Neuron (in vitro differentiated cells): ENCODE results near the gene ADAMTS16.
A peak's percentile ranks its signal among the peaks of the same experiment; 100 is the strongest.
"Not testable (repeated sequence)": the region's sequence is repeated elsewhere in the genome, so short reads cannot be mapped to it uniquely, and the experiment has no call there.

ENCODE experiments used
- H2AFZ ChIP-seq: one replicate; pipeline ENCODE4 v1.6.1; 2013; ENCODE audit warnings: low read depth, mild to moderate bottlenecking, inconsistent platforms, low read length, moderate library complexity
- H3K27me3 ChIP-seq: one replicate; pipeline ENCODE4 v1.6.1; 2013; ENCODE audit warnings: low read length; ENCODE audit not compliant: insufficient read depth
- H3K36me3 ChIP-seq: one replicate; pipeline ENCODE4 v1.6.1; 2013; ENCODE audit warnings: low read length; ENCODE audit not compliant: insufficient read depth
- H3K4me1 ChIP-seq: one replicate; pipeline ENCODE4 v1.6.1; 2013; ENCODE audit warnings: low read length; ENCODE audit not compliant: insufficient read depth
- H3K4me3 ChIP-seq: 2 replicates; pipeline ENCODE4 v1.5.1; 2013; ENCODE audit warnings: mild to moderate bottlenecking, low read length, moderate library complexity
- H3K9me3 ChIP-seq: one replicate; pipeline ENCODE4 v1.6.1; 2013; ENCODE audit warnings: low read length

ADAMTS16 gene

DNA sequence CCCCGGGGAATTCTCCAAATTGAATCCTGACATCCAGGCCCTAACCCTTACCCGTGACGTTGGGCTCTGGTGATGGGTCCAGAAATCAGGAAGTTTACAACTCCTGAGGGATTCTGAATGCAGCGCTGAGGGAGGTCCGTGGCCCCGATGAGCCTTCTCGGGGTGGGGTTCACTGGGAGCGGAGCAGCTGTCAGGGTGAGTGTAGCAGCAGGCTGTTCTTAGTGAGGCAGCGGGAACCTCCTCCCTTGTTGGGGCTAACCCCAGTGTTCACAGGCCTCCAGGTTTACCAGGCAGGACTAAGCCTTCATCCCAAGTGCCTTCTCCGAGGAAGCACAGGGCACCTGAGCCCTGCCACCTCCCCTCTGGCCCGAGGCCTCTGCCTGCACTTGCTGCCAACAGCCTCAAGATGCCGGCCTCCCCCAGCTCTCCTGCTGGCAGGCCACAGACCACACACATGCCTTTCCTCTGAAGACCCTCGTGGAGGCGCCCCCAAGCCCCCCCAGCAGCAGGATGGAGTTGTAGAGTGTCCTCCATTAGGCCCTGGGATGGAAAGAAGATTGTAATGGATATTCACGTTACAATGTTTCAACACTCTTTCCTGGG, 7.3 kb upstream of the ADAMTS16 start:
- H3K4me3 ChIP-seq: no peak overlapping the region
- no peaks in the 10 kb centered on the region for H3K9me3 ChIP-seq
- no peak overlapping the region for H2AFZ ChIP-seq
- H3K27me3 ChIP-seq: no peaks in the 10 kb centered on the region
- no peaks in the 10 kb centered on the region for H3K36me3 ChIP-seq
- H3K4me1 ChIP-seq: no peaks in the 10 kb centered on the region

DNA sequence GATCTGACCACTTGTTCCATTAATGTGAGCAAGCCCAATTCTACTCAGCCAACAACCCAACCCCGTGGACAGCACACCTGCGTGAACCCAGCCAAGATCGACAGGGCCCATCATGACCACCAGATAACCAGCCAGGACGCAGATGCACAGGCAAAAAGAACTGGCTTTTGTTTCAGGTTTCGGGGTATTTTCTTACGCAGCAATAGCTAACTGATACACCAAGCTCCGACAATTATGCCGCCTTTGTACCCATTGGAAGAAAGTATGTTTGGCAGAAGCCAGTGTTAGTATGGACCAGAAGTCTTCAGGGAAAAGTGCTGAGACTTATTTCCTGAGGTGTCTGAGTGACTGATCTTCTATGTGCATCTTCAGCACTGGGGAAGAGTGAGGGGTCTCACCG, 6.0 kb upstream of the ADAMTS16 start:
- Histone ChIP-seq H3K9me3 (peaks cover 1% of the 10 kb centered on the region), H3K4me1 (peaks cover under 1% of the 10 kb centered on the region), H2AFZ (no peak overlapping the region), H3K36me3 (no peaks in the 10 kb centered on the region), H3K27me3 (peaks cover 3% of the 10 kb centered on the region), H3K4me3 (no peak overlapping the region)

DNA sequence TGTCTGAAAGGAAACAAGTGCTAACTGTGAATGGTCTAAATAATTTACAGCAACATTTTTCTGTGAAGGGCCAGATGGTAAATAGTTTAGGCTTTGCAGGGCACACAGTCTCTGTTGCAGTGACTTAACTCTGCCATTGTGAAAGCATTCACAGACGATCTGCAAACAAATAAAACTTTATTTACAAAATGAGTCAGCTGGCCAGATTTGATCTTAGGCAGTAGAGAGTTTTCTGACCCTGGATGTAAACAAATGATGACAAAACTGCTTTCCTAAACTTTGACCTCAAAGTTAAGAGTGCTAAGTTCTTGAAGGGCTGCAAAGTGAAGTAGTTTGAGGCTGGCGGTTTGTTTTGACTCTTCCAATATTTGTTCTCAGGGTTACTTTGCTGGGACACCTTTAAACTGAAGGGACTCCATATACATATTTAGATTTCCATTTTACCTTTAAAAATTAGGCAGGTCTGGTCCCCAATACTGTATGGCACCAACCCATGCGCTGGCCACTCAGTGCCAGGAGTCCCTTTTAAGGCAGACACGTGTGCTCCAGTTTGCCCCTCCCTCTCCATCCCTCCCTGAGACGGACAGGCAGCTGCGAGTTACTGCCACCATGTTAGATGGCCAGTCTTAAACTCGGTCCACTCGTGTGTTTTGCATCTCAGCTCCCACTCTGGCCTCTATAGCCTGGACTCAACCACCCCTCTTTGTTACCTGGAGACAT, 4.0 kb upstream of the ADAMTS16 start:
- H3K9me3 ChIP-seq: peaks cover 2% of the 10 kb centered on the region
- no peak overlapping the region for H2AFZ ChIP-seq
- no peaks in the 10 kb centered on the region for H3K36me3 ChIP-seq
- peaks cover 22% of the 10 kb centered on the region for H3K27me3 ChIP-seq
- peaks cover 9% of the 10 kb centered on the region for H3K4me1 ChIP-seq
- no peak overlapping the region for H3K4me3 ChIP-seq

DNA sequence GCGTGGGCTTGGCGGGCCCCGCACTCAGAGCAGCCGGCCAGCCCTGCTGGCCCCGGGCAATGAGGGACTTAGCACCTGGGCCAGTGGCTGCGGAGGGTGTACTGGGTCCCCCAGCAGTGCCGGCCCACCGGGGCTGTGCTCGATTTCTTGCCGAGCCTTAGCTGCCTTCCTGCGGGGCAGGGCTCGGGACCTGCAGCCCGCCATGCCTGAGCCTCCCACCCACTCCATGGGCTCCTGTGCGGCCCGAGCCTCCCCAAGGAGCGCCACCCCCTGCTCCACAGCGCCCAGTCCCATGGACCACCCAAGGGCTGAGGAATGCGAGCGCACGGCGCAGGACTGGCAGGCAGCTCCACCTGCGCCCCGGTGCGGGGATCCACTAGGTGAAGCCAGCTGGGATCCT, 2.3 kb upstream of the ADAMTS16 start:
- not testable (repeated sequence) for H3K4me1 ChIP-seq, H3K36me3 ChIP-seq, H3K4me3 ChIP-seq, H2AFZ ChIP-seq, H3K9me3 ChIP-seq
- H3K27me3 ChIP-seq: peaks cover 25% of the 10 kb centered on the region

DNA sequence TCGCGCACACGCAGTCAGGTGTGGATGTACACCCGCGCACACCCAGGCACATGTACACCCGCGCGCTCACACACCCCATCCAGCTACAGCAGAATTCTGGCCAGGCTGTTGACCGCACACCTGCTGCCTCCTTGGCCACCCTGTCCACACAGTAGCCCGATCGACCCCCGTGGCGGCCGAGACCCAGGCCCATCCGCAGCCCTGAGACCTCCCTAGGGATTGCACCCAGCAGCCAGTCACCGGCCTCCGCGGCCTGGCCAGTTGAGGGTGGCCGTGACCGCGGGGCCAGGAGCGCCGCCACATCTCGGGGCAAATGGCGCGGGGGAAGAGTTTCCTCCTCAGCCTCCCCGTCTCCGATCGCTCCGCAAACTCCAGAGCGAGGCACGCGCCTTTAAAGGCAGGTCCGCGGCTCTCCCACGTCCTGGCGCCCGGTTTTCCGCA, 774 bp upstream of the ADAMTS16 start:
- H3K9me3 ChIP-seq: peaks cover 2% of the 10 kb centered on the region

DNA sequence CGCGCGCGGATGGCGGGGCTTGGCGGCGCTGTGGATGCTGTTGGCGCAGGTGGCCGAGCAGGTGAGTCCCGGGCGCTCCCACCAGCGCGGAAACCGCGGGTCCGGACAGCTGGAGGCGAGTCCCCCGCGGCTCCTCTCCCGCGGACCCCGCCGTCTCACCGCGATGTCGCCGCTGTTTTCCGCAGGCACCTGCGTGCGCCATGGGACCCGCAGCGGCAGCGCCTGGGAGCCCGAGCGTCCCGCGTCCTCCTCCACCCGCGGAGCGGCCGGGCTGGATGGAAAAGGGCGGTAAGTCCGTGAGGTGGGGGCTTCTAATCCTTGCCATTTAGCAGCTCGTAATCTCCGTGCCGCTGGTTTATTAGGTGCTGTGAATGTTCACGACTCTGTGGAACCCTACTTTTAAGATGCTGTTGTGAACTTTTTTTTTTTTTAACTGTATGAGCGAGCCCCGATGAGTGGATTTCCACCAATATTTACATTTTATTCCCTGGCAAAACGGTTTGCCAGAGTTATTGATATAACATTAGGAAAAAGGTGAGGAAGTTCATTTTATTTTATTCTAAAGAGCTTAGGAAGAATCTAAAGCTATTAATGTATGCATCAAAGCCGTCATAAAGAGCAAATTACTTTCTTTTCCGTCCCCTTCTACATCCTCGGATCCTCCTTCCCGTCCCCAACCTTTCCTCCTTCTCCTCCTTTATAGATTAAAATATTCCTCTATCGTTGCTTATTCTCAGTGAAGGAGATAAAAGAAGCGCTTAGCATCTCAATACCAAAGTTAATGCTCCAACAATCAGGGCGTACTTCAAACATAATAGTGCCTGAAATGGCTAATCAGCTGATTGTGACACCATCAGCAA, 579 bp downstream of the ADAMTS16 start:
- H3K36me3 ChIP-seq: no peaks in the 10 kb centered on the region
- peak overlapping the region; percentile 70 for H2AFZ ChIP-seq
- peaks cover 9% of the 10 kb centered on the region for H3K4me1 ChIP-seq
- H3K27me3 ChIP-seq: peaks cover 25% of the 10 kb centered on the region
- H3K9me3 ChIP-seq: peaks cover 2% of the 10 kb centered on the region
- peak overlapping the region; percentile 50 for H3K4me3 ChIP-seq

More for the DNA sequence above, 774 bp upstream of the ADAMTS16 start:
- Histone ChIP-seq H3K4me1 (peaks cover 9% of the 10 kb centered on the region), H3K27me3 (peaks cover 25% of the 10 kb centered on the region), H3K36me3 (no peaks in the 10 kb centered on the region), H2AFZ (peak overlapping the region; percentile 70), H3K4me3 (peak overlapping the region; percentile 50)

DNA sequence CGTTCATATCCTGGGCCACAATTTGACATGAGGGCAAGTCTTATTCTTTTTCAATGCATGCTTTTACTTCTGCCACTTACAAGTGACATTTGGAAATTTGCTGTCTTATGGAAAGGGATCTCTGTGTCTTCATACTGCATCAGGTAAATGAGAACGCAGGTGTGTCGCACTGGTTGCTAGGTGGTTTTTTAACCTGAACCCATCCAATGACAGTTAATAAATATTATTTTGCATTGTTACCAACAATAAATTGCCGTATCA, 1.1 kb downstream of the ADAMTS16 start:
- Histone ChIP-seq H3K27me3 (peaks cover 25% of the 10 kb centered on the region), H3K4me3 (no peak overlapping the region), H3K9me3 (peaks cover 2% of the 10 kb centered on the region), H3K36me3 (no peaks in the 10 kb centered on the region), H3K4me1 (peaks cover 9% of the 10 kb centered on the region), H2AFZ (no peak overlapping the region)

DNA sequence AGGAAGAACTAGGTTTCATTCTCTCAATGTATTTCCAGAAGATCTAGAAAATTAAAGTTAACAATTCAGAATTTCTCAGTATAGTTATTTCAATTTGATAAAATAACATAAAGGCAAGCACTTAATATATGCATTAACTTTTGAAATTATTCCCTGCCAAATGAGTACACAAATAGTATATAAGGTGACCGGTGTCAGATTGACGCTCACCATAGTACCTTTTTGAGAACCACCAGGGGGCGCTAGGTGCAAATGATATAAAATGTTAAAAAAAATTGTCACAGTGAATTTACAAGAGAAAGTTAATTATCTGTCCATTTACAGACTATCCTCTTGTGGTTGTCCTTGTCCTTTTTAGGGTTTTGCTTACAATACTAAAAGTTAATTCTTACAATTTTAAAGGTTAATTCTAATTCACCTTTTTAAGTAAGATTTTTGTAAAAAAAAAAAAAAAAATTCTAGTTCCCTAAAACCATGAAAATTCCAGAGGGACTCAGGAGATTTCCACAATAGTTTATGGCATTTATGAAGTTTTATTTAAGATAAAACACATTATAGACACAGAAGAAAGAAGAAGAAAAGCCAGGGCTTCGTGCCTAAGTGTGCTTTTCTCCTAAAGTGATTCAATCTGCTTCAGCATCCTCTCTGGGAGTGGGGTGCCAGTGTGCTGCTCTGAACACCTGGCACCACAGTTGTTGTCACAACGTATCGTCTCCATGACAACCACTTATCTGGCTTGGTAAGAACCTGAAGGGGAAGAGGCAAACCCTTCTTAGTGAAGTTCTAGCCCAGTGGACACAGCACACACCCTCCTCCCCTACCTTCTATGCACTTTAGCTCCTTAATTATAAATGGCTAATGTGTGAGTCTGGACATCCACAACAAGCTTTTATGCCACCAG, 1.7 kb downstream of the ADAMTS16 start:
- Histone ChIP-seq H3K27me3 (peaks cover 25% of the 10 kb centered on the region), H3K4me3 (no peak overlapping the region), H3K4me1 (peaks cover 9% of the 10 kb centered on the region), H3K36me3 (no peaks in the 10 kb centered on the region), H2AFZ (no peak overlapping the region), H3K9me3 (peaks cover 2% of the 10 kb centered on the region)

DNA sequence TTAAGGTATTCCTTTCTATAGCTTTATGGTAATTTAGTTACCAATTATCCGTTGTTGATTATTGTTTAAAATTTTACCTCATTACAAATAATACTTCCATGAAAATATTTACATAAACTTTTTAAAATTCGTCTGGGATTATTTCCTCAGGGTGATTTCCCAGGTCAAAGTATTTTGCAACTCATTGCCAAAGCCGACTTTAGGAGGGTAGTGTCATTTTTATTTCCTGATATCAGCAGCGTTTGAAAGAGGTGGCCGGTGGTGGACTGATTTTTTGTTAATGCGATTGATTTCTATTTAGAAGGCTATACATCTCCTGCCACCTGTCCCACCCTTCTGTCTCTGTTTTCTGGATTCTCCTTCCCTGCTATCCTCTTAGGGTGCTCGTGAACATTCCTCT, 4.3 kb downstream of the ADAMTS16 start:
- Histone ChIP-seq H3K9me3 (no peaks in the 10 kb centered on the region), H3K4me1 (peaks cover 5% of the 10 kb centered on the region), H3K27me3 (peaks cover 18% of the 10 kb centered on the region), H3K36me3 (no peaks in the 10 kb centered on the region), H3K4me3 (no peak overlapping the region), H2AFZ (no peak overlapping the region)

DNA sequence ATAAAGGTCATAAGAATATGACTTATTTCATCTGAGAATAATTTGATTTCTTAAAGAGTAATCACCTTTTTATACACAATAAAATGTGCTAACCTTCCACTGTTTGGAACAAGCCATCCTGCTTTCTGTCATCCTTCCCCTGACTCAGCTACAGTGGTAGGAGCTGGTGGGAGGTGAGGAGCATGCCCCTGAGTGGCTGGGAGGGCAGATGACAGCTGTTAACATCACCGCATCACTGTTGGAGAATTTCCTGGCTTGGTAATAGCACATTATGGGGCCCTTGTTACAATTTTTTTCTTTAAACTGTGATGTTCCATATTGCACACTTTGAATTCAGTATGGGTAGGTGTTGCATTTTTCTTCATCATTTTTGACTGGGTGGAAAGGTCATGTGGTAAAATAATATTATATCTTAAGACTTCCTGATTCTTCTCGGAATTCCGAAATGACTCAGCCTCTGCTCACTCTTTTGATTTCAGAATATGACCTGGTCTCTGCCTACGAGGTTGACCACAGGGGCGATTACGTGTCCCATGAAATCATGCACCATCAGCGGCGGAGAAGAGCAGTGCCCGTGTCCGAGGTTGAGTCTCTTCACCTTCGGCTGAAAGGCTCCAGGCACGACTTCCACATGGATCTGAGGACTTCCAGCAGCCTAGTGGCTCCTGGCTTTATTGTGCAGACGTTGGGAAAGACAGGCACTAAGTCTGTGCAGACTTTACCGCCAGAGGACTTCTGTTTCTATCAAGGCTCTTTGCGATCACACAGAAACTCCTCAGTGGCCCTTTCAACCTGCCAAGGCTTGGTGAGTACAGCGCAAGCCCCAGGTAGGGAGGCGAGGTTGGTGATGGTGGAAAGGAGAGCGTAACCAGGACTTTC, 5.8 kb downstream of the ADAMTS16 start:
- H2AFZ ChIP-seq: no peak overlapping the region
- no peak overlapping the region for H3K4me3 ChIP-seq
- H3K9me3 ChIP-seq: peaks cover 5% of the 10 kb centered on the region
- H3K4me1 ChIP-seq: no peaks in the 10 kb centered on the region
- peaks cover 5% of the 10 kb centered on the region for H3K27me3 ChIP-seq
- H3K36me3 ChIP-seq: no peaks in the 10 kb centered on the region

DNA sequence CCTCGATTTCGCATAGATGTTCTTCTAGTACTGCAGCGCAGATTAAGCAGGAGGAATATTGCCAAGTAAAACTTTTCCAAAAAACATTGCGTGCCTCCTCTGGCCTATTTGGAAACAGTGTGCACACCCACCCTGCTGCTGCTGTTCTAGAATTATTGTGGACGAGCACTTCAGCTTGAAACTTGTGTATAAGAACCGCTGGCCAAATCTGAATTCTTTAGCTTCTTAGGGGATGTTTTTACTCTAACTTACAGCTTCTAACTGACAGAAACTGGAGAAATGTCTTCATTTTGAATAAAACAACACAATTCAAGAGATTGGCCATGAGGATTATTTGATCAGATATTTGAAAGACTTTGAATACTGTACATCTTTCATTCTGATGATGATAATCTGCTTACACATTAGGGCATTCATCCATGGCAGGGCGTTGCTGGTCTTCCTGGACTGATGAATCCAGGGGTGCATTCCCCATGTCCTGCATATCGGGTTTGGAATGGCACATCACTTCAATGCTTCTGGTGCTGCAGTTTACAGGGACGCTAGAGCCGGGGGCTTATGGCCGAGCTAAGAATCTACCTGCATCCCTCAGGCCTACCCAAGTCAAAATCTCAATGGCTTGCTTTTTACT, 6.5 kb downstream of the ADAMTS16 start:
- Histone ChIP-seq H3K4me1 (no peaks in the 10 kb centered on the region), H3K36me3 (no peaks in the 10 kb centered on the region), H3K4me3 (no peak overlapping the region), H3K27me3 (no peaks in the 10 kb centered on the region), H2AFZ (no peak overlapping the region), H3K9me3 (peaks cover 5% of the 10 kb centered on the region)

DNA sequence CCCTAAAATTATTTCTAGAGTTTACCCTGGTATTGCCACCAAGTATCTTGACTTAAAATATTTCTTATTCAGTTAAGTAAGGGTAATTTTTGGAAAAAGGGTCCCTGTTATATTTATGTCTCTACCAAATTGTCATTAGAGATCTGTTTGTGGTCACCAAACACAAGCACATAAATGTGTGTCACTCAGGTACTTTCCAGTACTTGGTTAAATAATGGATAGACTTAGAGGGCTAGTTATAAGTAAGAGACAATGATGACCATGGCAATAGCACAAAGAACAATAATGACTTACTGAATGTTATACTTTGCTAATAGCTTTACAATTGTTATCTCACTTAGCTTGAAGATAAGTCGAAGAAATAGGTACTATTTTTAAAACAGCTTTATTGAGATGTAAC, 9.0 kb downstream of the ADAMTS16 start:
- H3K4me1 ChIP-seq: no peaks in the 10 kb centered on the region
- H3K36me3 ChIP-seq: no peaks in the 10 kb centered on the region
- H3K4me3 ChIP-seq: no peak overlapping the region
- H3K27me3 ChIP-seq: no peaks in the 10 kb centered on the region
- H2AFZ ChIP-seq: no peak overlapping the region
- H3K9me3 ChIP-seq: peaks cover 5% of the 10 kb centered on the region
